GM18519 (cell line): ENCODE measurements around the gene VANGL1.
A peak's percentile ranks its signal among the peaks of the same experiment; 100 is the strongest.
"Not testable (repeated sequence)": the region's sequence is repeated elsewhere in the genome, so short reads cannot be mapped to it uniquely, and the experiment has no call there.

Source experiments
- ATAC-seq: cut with Tn5 transposase; IDR thresholded peaks from one replicate; pipeline ENCODE4 v1.9.1; 2021; ENCODE audit warnings: mild to moderate bottlenecking, moderate library complexity; ENCODE audit not compliant: unreplicated experiment, low FRiP score

Gene VANGL1

DNA sequence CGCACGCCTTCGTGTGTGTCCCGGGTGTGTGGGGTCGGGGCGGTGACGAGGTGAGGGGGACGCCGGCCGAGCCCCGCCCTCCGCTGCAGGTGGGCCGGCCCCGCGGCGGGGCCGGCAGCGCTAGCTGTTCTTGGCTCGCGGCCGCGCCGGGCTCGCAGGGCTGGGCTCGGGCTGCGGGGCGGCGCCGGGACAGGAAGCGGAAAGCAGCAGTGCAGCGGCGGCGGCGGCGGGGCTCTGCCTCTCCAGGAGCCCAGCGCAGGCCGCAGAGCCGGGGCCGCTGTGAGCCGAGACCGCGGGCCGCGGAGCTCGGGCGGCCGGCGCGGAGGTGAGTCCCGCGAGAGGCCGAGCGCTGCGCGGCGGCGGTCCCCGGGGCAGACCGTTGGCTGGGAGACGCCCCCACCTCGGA is at the start of gene VANGL1:
Gene VANGL1, plus strand, starts transcription at position 209 of the 406 bp plus-strand sequence. CDS start 9,444 bp downstream, outside the sequence.
- ATAC-seq = peak; percentile 37

DNA sequence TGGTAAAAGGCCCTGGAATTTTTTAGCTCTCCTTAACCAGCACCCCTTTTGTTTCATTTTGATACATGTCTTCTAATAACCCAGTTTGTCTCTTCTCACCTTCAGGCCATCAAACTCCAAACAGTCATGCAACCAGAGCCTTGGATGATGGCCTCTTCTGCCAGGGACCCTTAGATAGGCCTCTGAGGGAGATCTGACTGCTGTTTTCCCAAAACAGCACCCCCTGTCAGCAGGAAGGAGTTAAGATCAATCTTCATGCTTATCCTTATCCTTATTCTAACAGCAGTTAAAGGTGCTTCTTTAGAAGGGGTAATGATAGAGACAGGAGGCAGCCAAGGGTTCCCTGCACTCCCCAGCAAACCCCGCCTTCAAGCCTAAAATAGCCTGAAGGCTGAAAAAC is 49.5 kb upstream of the VANGL1 start:
- no peak for ATAC-seq

- ATAC-seq = no peak
Measured at GRCh38 chr1:115593365-115594259, 48.2 kb upstream of the VANGL1 start.

DNA sequence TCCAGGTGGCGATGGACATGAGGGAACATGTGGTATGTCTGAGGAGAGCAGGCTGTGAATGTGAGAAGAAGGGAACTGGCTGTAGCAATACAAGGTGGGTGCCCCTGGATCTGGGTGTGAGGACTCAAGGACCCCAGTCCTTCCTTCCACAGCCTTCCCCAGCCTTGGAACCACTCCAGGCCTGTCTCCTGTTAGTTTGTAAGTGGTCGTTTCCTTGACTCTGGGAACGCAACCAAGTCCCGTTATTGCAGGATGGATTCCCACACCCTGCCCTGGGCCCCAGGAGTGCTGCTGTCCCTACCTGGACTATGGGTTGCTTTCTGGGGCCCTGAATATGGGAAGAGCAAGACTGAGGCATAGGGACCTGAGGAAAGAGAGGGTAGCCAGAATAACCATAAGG is 47.2 kb upstream of the VANGL1 start:
- ATAC-seq = no peak

DNA sequence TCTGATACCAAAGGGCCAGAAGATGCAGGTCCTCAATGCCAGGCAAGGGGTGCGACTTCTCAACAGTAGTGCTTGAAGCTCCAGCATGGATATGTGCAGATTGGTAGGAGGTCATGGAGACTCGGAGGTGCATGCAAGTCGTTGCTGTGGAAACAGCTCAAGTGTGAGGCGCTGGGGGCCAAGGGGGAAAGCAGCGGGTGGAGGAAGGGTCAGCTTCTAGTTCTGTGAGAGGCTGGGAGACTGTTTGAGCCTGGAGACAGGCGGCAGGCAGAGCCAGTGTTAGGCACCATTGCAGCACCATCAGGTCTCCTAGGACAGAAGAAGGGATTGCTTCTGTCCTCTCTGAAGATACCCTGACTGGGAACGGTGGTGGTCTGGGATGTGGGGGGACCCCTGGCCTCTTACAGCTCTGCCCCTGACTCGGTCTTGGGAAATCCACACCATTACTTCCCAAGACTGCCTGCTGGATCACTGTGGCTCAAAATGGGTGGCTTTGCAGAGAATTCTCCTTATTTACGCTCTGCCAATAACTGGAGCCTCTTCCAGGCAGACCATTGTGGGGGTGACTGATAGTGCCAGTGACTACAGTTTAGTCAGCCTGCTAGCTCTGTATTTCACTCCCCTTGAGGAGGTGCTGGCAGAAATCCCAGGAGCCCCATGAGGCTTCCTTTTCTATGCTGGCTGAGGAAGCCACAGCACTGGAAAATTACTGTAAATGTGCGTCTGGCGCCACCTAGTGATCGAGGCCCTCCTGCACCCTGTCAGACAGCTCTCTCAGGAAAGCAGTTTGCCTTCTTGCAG is 46.3 kb upstream of the VANGL1 start:
- peak; percentile 65 for ATAC-seq

- no peak for ATAC-seq
Measured at GRCh38 chr1:115596080-115596780, 45.5 kb upstream of the VANGL1 start.

DNA sequence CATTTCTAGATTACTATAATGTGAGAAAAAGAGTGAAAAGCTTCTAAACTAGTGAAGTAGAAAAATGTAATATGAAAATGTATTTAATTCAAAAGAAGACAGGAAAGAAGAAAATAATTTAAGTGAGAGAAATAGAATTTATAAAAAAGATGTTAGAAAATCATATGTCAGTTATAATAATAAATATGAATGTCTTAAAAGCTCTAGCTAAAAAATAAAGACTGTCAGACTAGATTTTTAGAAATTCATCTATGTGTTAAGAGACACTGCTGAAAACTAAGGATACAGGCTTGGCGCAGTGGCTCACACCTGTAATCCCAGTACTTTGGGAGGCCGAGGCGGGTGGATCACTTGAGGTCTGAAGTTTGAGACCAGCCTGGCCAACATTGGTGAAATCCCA is 37.3 kb upstream of the VANGL1 start:
- no peak for ATAC-seq

GRCh38 chr1:115606305-115606704 is 35.5 kb upstream of the VANGL1 start:
- ATAC-seq = no peak

GRCh38 chr1:115609021-115609420 is 32.7 kb upstream of the VANGL1 start:
- ATAC-seq = no peak

DNA sequence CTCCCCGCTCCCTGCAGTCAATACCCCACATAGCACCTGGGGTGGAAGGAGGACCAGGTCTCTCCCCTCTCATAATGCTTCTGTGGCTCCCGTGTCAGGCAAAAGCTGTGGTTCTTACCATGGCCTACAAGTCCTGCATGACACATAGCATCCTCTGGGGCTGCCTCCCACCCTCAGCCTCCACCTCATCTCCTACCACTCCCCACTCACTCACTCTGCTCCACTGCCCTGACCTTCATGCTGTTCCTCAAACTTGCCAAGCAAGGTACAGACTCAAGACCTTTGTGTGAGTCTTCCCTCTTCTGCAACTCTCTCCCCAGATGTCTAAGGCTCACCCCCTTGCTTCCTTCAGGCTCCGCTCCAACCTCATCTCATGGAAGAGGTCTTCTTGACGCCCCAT is 28.0 kb upstream of the VANGL1 start:
- no peak for ATAC-seq

DNA sequence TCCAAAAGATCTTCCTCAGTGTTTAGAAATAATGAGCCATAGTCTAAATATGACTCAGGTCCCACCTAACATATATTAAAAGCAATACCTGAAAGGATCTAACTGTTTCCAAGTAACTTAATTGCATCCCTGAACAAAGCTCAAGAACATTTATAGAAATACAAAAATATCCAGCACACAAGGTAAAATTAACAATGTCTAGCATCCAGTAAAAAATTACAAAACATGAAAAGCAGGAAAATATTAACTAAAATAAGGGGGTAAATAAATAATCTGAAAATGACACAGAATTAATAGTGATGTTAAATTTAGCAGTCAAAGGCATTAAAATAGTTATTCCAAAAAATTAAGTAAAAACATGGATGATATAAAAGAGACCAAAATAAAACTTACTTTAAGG is 21.3 kb upstream of the VANGL1 start:
- ATAC-seq = no peak

- no peak for ATAC-seq
Measured at GRCh38 chr1:115620950-115621349, 20.8 kb upstream of the VANGL1 start.

DNA sequence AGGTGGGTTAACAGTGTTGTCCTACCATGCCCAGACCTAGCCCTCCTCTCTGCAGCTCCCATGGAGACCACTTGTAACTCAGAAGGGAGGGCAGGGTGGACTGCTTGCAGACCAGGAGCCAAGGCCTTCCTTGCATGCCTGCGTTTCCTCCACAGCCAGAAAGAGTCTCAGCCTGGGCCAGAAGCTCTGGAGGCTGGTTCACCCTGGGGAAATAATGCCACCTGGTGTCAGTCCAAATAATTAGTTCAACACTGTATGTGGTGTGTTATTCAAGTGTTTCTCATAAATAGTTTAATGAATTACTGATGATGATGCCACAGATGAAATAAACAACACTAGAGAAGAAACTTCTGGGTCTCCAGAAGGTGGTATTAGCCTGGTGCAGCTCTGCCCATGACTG is 16.9 kb upstream of the VANGL1 start:
- ATAC-seq = no peak

DNA sequence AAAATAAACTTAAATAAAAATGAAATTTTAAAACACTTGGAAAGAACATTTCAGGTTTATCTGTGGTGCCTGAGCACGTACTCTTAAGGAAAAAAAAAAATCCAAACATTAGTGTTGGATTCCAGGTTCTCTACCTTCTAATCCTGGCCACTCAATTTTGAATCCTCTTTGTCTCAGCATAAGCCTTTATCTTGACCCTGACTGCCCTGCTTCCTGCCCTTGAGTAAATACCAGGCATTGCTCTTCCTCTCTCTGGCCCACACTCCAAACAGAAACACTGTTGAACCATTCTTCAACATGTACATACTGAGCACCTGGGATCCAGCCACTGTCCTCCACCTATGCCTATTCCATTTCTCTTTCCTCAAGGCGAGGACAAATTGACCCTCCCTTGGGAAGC is 11.4 kb upstream of the VANGL1 start:
- ATAC-seq = no peak

DNA sequence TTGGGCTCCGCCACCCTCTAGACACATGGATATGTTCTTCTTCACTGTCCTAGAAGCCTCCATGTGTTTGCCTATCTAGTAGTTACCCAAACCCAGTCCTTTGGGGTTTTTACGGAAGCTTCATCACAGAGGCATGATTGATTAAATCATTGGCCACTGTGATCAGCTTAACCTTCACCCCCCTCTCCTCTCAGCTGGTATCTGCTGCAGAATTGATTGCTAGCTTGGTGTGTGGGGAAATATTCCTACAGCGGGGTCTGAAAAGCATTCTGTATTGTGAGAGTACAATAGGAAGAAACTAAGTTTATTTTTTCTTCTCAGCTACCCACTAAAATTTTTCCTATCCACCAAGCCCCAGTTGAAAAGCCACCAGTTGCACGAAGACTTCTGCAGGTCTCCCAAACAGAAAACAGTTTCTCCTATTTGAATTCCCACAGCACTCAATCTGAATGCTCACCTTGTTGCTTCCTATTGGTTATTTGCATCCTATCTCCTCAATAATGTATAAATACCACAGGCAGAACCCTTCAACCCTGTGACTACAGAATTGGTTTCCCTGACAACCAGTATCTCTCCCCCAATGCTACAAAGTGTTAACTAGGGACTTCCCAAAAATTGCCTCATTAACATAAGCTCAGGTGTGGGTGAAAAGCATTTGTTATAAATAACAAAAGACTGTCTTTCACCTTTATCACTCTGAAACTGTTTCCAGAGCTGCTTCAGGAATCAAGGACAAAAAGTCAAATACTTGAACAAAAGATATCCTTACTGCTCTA is 9.3 kb upstream of the VANGL1 start:
- ATAC-seq = no peak

- ATAC-seq = not testable (repeated sequence)
Measured at GRCh38 chr1:115633606-115634005, 8.2 kb upstream of the VANGL1 start.

GRCh38 chr1:115637247-115637646 is 4.5 kb upstream of the VANGL1 start:
- not testable (repeated sequence) for ATAC-seq

DNA sequence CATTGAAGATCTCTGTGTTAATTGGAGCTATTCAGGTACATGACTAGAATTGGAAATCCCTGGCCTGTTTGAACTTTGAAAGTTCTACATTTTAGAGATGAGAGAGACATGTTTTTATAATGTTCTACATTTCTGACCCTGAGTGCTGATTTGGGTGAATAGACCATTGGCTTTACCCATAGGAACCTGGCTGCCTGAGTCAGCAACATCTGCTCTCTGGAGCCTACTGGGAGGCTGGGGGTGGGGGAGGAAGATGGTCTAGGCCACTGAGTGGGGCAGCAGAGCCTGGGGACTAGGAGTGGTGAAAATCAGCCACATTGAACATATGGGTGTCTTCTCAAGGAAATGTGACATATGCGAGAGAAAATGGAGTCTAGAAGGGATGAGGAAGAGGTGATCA is 1.4 kb upstream of the VANGL1 start:
- ATAC-seq = no peak

GRCh38 chr1:115642168-115643072 is 650 bp downstream of the VANGL1 start:
- peak; percentile 67 for ATAC-seq
